ENCODE measurements around the gene KIF1C. TPM values are rescaled to one million over a fixed set of nuclear protein-coding genes. Genes with fewer than 3 reads are reported as not detected.
"Not testable (repeated sequence)": the region's sequence is repeated elsewhere in the genome, so short reads cannot be mapped to it uniquely, and the experiment has no call there.

Gene KIF1C
- total and polyA plus RNA-seq, 2 donors (not counting 1 experiment from before 2014, with no cell fraction given) = 5.7 to 29.6 TPM

GRCh38 chr17:5069724-5070123, 72.0 kb downstream of the KIF1C start:
- Histone ChIP-seq H3K9me3 (ENCODE audit: control extremely low read depth in 1 of 3, control insufficient read depth in 2 of 3, insufficient read depth in 1 of 3, low read length in 2 of 3) (no peaks in the 10 kb centered on the region), H3K9ac (ENCODE audit: low read length) (no peak overlapping the region), H3K4me1 (ENCODE audit: control insufficient read depth in 2 of 2, insufficient read depth in 2 of 2, low read length in 2 of 2) (no peaks in the 10 kb centered on the region), H4K20me1 (ENCODE audit: control insufficient read depth, insufficient read depth, low read length, poor library complexity, severe bottlenecking) (no peaks in the 10 kb centered on the region), H3K27ac (ENCODE audit: low read length in 2 of 2) (no peak overlapping the region), H2AFZ (ENCODE audit: insufficient read depth, low read depth, low read length, poor library complexity, severe bottlenecking) (no peak overlapping the region), H3K27me3 (replicated peaks in 1 of 4; ENCODE audit: control extremely low read depth in 1 of 4, control insufficient read depth in 3 of 4, insufficient read depth in 4 of 4, low read length in 3 of 4) (no peaks in the 10 kb centered on the region), H3K4me3 (ENCODE audit: control extremely low read depth in 1 of 5, extremely low read depth in 1 of 5, insufficient read depth in 1 of 5, low read depth in 2 of 5, low read length in 4 of 5) (no peak overlapping the region), H3K36me3 (replicated peaks in 1 of 2; ENCODE audit: control extremely low read depth in 1 of 2, control insufficient read depth in 1 of 2, extremely low read depth in 1 of 2, insufficient read depth in 2 of 2, low read length in 1 of 2) (no peaks in the 10 kb centered on the region), H3K79me2 (ENCODE audit: control insufficient read depth, insufficient read depth, low read length) (no peaks in the 10 kb centered on the region), H3K4me2 (replicated peaks; ENCODE audit: low read depth, low read length, poor library complexity, severe bottlenecking) (no peak overlapping the region)
- DNase-seq (no peak), ATAC-seq (ENCODE audit: low read depth) (no peak)
- ChIA-PET POLR2A (interaction anchor here (0.6 kb wide), 1 partner anchor 1298 kb away, joined by 4 read pairs; no protein-coding TSS in a partner anchor), CTCF (no interaction called here)
- H3K27me3 Mint-ChIP-seq = peaks cover 9% of the 10 kb centered on the region
- H3K9me3 Mint-ChIP-seq (ENCODE audit: insufficient read depth) = no peaks in the 10 kb centered on the region
- H3K4me1 Mint-ChIP-seq = no peaks in the 10 kb centered on the region
- intact Hi-C loops (cut with micrococcal nuclease) = no loop called here
- TF ChIP-seq EZH2 (IDR thresholded peaks at IDR 0.05; ENCODE audit: borderline replicate concordance, insufficient read depth, low read depth, low read length, poor library complexity, severe bottlenecking) (no peak), CTCF (IDR thresholded peaks at IDR 0.05) (no peak)
- no peak overlapping the region for H3K27ac Mint-ChIP-seq
- no peak overlapping the region for H3K4me3 Mint-ChIP-seq
- 94% methylated on average over 3 of the region's 4 CpGs for WGBS (ENCODE audit: insufficient coverage)

GRCh38 chr17:5075472-5075871, 77.7 kb downstream of the KIF1C start:
- H3K9me3 Mint-ChIP-seq (ENCODE audit: insufficient read depth); H3K36me3 ChIP-seq (replicated peaks in 1 of 2; ENCODE audit: control extremely low read depth in 1 of 2, control insufficient read depth in 1 of 2, extremely low read depth in 1 of 2, insufficient read depth in 2 of 2, low read length in 1 of 2); H3K9ac ChIP-seq (ENCODE audit: low read length); H4K20me1 ChIP-seq (ENCODE audit: control insufficient read depth, insufficient read depth, low read length, poor library complexity, severe bottlenecking); H3K27me3 Mint-ChIP-seq; H3K4me3 Mint-ChIP-seq; POLR2A ChIA-PET; H3K4me2 ChIP-seq (replicated peaks; ENCODE audit: low read depth, low read length, poor library complexity, severe bottlenecking); H2AFZ ChIP-seq (ENCODE audit: insufficient read depth, low read depth, low read length, poor library complexity, severe bottlenecking); H3K27me3 ChIP-seq (replicated peaks in 1 of 4; ENCODE audit: control extremely low read depth in 1 of 4, control insufficient read depth in 3 of 4, insufficient read depth in 4 of 4, low read length in 3 of 4); ATAC-seq (ENCODE audit: low read depth); H3K27ac ChIP-seq (ENCODE audit: low read length in 2 of 2); DNase-seq; H3K4me3 ChIP-seq (ENCODE audit: control extremely low read depth in 1 of 5, extremely low read depth in 1 of 5, insufficient read depth in 1 of 5, low read depth in 2 of 5, low read length in 4 of 5): not testable (repeated sequence)
- CTCF ChIA-PET = interaction anchor here (1.6 kb wide), 1 partner anchor 44 kb away, joined by 4 read pairs; no protein-coding TSS in a partner anchor
- Mint-ChIP-seq H3K27ac (peak overlapping the region; percentile 22), H3K4me1 (peaks cover 21% of the 10 kb centered on the region)
- peaks cover 8 to 21% of the 10 kb centered on the region in 2 donors for H3K4me1 ChIP-seq (ENCODE audit: control insufficient read depth in 2 of 2, insufficient read depth in 2 of 2, low read length in 2 of 2)
- 100% methylated on average over 3 of the region's 5 CpGs for WGBS (ENCODE audit: insufficient coverage)
- H3K79me2 ChIP-seq (ENCODE audit: control insufficient read depth, insufficient read depth, low read length) = peaks cover 18% of the 10 kb centered on the region
- intact Hi-C loops (cut with micrococcal nuclease) = loop anchor here (5.0 kb wide), 2 partner anchors 43 to 232 kb away; no protein-coding TSS in a partner anchor
- H3K9me3 ChIP-seq (ENCODE audit: control extremely low read depth in 1 of 3, control insufficient read depth in 2 of 3, insufficient read depth in 1 of 3, low read length in 2 of 3) = peaks cover 0 to 12% (median 1%) of the 10 kb centered on the region in 3 donors

DNA sequence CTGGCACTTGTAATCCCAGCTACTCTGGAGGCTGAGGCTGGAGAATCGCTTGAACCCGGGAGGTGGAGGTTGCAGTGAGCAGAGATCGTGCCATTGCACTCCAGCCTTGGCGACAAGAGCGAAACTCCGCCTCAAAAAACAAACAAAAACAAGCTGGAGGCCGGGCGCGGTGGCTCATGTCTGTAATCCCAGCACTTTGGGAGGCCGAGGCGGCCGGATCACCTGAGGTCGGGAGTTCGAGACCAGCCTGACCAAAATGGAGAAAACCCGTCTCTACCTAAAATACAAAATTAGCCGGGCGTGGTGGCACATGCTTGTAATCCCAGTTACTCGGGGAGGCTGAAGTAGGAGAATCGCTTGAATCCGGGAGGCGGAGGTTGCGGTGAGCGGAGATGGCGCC, 79.5 kb downstream of the KIF1C start:
- not testable (repeated sequence) for H3K9me3 Mint-ChIP-seq (ENCODE audit: insufficient read depth); H3K27me3 Mint-ChIP-seq; DNase-seq; H3K9ac ChIP-seq (ENCODE audit: low read length); H4K20me1 ChIP-seq (ENCODE audit: control insufficient read depth, insufficient read depth, low read length, poor library complexity, severe bottlenecking); H3K27me3 ChIP-seq (replicated peaks in 1 of 4; ENCODE audit: control extremely low read depth in 1 of 4, control insufficient read depth in 3 of 4, insufficient read depth in 4 of 4, low read length in 3 of 4); ATAC-seq (ENCODE audit: low read depth); H3K4me3 ChIP-seq (ENCODE audit: control extremely low read depth in 1 of 5, extremely low read depth in 1 of 5, insufficient read depth in 1 of 5, low read depth in 2 of 5, low read length in 4 of 5); H3K36me3 ChIP-seq (replicated peaks in 1 of 2; ENCODE audit: control extremely low read depth in 1 of 2, control insufficient read depth in 1 of 2, extremely low read depth in 1 of 2, insufficient read depth in 2 of 2, low read length in 1 of 2); H3K27ac ChIP-seq (ENCODE audit: low read length in 2 of 2)
- intact Hi-C loops (cut with micrococcal nuclease) = loop anchor here (5.0 kb wide), 2 partner anchors 45 to 230 kb away; no protein-coding TSS in a partner anchor
- peaks cover 0 to 12% (median 1%) of the 10 kb centered on the region in 3 donors for H3K9me3 ChIP-seq (ENCODE audit: control extremely low read depth in 1 of 3, control insufficient read depth in 2 of 3, insufficient read depth in 1 of 3, low read length in 2 of 3)
- H2AFZ ChIP-seq (ENCODE audit: insufficient read depth, low read depth, low read length, poor library complexity, severe bottlenecking) = peak overlapping the region; percentile 85
- H3K4me2 ChIP-seq (replicated peaks; ENCODE audit: low read depth, low read length, poor library complexity, severe bottlenecking) = peak overlapping the region; percentile 77
- H3K79me2 ChIP-seq (ENCODE audit: control insufficient read depth, insufficient read depth, low read length) = peaks cover 27% of the 10 kb centered on the region
- WGBS (ENCODE audit: insufficient coverage) = 99% methylated on average over 16 of the region's 24 CpGs
- H3K4me1 Mint-ChIP-seq = peaks cover 27% of the 10 kb centered on the region
- ChIA-PET POLR2A (interaction anchor here (0.6 to 1.3 kb wide), 3 partner anchors 36 to 233 kb away, joined by 3 to 4 read pairs (median 4); no protein-coding TSS in a partner anchor), CTCF (interaction anchor here (3.4 kb wide), 1 partner anchor 19 kb away, joined by 12 read pairs; no protein-coding TSS in a partner anchor)
- H3K4me3 Mint-ChIP-seq = peak overlapping the region; percentile 81
- H3K27ac Mint-ChIP-seq = peak overlapping the region; percentile 95
- peaks cover 8 to 21% of the 10 kb centered on the region in 2 donors for H3K4me1 ChIP-seq (ENCODE audit: control insufficient read depth in 2 of 2, insufficient read depth in 2 of 2, low read length in 2 of 2)
